ENCODE results near the gene PRDM12. TPM values are rescaled to one million over a fixed set of nuclear protein-coding genes. Genes with fewer than 3 reads are reported as not detected.

Gene PRDM12
- total RNA-seq, 1 experiment from 2014 or later: 0.30 TPM

DNA sequence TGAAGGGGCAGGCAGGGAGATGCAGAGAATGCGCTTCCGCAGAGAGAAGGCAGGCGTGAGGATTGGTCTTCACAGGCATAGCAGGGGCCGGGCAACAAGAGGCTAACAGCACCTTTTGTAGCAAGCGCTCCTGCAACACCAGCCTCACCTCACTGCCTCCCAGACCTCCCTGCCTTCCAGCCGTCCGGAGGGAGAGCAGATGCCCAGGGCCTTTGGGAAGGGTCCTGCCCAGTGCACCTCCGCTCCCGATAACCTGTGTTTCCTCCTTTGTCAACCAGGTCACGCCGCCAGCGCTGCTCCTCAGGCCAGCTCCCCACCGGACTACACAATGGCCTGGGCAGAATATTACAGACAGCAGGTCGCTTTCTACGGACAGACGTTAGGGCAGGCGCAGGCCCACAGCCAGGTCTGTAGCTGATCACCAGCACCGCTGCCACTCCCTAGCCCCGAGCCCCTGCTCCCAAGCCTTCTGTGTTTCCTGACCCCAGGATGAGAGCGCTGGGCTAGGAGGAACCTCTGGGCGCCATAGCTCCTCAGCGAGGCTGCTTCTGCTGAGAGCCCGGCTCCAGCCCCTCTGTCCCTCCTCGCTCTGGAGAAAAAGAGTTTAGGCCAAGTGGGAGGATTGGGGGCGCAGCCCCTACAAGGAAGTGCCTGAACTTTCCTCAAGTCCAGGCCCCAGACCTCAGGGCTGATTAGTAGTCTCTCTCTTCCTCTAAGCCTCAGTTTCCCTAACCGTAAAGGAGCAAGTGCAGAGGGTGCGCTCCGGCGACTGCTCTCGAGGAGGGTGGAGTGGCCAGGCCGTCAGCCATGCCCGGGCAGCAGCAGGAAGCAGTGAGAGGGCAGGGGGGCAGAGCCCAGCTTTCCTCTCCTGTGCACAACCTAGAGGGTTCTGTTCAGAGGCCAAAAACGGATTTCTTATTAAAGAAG, 28.4 kb upstream of the PRDM12 start:
- DNase-seq (ENCODE audit: extremely low read depth, low read depth): no peak

- no peak for DNase-seq (ENCODE audit: extremely low read depth, low read depth)
Measured at GRCh38 chr9:130636648-130637020, 27.8 kb upstream of the PRDM12 start.

DNA sequence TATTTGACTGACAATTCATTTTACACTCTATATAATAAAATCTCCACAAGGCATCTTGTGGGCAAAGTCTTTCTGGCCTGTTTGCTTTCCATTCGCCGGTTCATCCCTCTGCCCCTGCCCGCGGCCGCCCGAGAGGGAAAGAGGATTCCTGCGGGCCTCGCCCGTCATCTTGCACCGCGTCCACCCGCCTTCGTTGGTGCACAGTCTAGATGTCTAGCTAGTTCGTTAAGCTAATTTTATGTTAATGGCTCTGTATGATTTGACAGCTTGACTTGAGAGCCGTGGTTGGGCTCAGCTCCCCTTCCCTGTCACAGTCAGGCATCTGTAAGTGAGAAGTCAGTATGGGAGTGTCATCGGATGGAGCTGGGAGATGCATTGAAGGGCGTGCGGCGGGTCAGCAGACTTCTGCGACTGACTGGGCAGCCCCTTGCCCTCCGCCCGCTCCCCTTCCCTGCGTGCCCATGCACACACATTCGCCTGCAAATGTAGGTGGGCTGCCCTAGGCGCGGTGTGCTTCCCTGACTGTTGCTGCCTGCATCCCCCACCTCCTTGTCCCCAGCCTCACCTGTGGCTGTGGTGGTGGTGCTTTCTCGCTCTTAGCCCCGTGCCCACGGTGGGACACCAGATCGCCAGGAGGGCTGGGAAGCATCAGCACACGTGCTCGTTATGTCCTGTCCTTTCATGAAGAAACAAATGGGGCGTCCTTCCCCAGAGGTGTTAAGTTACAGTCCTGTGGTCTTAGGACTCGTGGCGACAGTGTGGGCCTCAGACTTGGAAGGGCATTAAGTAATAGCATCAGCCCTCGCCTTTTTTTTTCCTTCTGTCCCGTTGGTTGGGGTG, 25.9 kb upstream of the PRDM12 start:
- no peak for DNase-seq (ENCODE audit: extremely low read depth, low read depth)

DNA sequence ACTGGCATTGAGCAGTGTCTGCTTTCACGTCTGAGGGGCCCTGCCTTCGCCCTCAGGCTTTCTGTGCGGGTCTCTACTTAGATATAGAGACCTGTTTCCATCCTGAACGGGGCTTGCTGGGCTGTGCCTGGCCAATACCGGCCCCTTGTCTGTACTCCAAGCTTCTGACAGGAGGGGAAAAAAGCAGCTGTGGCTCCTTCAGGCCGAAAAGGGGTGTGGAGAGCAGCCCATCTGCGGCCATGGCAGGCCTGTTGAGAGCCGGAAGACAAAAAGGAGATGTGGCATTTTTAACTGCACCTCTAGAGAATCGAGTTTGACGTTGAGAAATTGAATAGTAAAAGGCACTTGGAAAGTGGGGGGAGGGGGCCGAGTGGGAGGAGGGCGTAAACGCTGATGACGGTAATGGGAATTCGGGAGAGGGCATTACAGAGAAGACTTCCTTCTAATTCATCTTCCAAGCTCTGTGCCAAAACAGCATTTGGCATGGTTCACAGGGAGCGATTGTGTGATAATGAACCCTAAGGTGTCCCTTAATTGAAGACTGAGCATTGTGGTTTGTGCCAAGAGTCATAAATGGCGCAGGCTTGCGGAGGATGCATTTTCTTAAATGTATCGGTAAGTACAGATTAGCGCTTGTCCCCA, 25.1 kb upstream of the PRDM12 start:
- DNase-seq (ENCODE audit: extremely low read depth, low read depth): no peak

GRCh38 chr9:130639866-130640555, 24.4 kb upstream of the PRDM12 start:
- DNase-seq (ENCODE audit: extremely low read depth, low read depth): no peak

- no peak for DNase-seq (ENCODE audit: extremely low read depth, low read depth)
Measured at GRCh38 chr9:130640681-130641080, 23.7 kb upstream of the PRDM12 start.

- no peak for DNase-seq (ENCODE audit: extremely low read depth, low read depth)
Measured at GRCh38 chr9:130642926-130643325, 21.5 kb upstream of the PRDM12 start.

GRCh38 chr9:130651221-130651620, 13.2 kb upstream of the PRDM12 start:
- no peak for DNase-seq (ENCODE audit: extremely low read depth, low read depth)

- DNase-seq (ENCODE audit: extremely low read depth, low read depth): no peak
Measured at GRCh38 chr9:130651752-130652151, 12.6 kb upstream of the PRDM12 start.

- no peak for DNase-seq (ENCODE audit: extremely low read depth, low read depth)
Measured at GRCh38 chr9:130654879-130655278, 9.5 kb upstream of the PRDM12 start.

DNA sequence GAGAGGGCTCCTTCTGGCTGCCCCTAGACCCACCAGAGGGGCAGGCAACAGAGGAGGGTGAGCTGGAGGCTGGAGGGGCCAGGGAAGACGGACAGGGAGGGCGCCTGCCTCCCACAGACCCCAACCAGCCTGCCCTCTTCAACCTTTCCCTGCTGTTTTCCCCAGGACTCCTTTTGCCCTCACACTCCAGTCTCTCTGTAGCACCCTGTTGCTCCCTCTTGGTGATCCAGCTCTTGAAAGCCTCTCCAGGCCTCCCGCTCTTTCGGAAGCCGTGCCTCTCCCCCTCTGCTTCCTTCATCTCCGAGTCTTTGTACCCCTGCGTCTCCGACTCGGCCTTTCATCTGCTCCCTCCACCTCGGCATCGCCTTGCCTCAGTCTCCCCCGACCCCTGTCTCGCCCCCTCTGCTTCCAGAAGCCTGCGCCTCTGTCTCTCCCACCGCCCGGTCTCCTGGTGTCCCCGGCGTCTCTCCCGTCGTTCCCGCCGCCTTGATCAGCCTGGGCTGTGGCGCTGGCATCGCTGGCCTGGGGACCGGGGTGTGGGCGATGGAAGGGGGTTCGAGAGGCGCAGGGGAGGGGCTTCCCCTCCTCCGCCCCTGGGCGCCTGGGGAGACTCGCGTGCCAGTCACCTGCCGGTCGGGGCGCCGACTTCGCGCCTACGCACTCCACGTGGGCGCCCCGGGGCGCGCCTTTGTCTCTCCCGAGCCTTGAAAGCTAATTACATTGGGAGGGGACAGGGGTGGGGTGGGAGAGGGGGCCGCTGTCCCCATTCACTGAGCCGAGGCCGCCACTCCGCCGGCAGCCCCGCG, 5.3 kb upstream of the PRDM12 start:
- DNase-seq (ENCODE audit: extremely low read depth, low read depth): no peak

GRCh38 chr9:130659699-130660248, 4.6 kb upstream of the PRDM12 start:
- no peak for DNase-seq (ENCODE audit: extremely low read depth, low read depth)

- no peak for DNase-seq (ENCODE audit: extremely low read depth, low read depth)
Measured at GRCh38 chr9:130660326-130660682, 4.1 kb upstream of the PRDM12 start.

DNA sequence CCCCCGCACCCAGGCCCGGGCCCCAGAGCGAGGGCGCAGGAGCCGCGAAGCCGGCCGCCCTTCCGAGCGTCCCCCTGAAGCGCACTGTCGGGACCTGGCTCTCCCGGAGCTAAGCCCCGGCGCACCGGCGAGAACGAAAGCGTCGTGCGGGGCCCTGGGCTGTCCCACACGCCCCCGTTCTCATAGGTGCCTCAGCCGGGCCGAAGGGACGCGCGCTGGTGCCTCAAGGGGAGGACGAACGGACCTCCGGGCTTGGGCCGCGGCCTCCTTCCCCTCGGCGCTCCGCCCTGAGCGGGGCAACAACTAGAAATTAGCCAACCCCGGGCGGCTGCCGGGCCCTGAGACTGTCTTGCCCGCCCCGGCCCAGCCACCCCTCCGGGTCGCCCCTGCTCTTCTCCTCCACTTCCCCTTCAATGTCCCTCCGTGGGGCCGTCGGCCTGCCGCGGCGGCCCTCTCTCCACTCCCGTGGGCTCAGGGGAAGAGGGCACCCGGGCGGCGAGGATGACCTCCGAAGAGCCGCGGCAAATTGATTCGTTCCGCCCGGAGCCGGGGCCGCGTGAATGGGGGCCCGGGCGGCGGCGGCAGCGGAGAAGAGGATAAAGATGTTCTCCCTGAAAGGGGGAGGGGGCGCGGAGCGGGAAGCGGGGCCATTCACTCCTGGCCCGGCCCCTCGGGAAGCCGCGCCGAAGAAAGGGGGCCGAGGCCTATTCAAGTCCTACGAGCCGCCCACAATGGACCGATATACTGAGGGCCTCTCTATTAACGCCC, 3.5 kb upstream of the PRDM12 start:
- DNase-seq (ENCODE audit: extremely low read depth, low read depth): no peak

GRCh38 chr9:130661451-130662098, 2.8 kb upstream of the PRDM12 start:
- DNase-seq (ENCODE audit: extremely low read depth, low read depth): no peak

DNA sequence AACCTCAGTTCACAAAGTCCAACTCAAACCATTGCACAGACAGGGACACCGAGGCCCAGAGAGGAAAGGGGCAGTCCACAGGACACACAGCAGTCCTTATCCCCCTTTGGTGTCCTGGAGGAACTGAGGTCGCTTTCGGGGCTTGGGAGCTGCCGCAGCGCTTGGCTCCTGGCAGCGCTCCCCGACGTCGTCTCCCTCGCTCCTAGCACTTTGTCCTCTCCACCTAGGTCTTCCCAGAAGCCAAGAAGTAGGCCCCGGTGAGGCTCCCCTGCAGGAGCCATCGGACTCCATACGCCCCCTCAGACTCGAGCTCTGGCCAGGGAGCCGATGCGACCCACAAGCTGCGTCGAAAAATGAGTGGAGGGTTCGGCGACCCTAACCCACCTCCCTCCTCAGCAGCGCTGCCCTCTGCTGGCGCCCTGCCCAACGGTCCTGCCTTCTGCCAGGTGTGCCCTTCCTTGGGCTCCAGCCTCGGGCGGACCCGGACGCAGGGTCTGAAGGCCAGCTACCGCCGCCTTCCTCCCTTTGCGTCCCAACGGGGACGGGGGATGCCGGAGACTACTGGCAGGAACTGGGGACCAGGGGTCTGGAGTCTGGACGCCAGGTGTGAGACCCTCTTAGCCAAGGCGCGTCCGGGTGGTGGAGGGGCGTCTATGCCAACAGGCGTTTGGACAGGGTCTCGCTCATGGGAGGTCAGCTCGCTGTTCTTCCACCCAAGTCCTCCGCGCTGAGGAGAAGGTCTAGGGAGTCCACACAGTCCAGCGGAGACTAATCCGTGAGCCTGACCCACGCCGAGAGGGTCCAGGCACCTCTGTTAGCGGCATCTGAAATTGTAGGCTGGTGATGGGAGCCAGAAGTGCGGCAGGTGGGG, 2.1 kb upstream of the PRDM12 start:
- DNase-seq (ENCODE audit: extremely low read depth, low read depth): no peak

GRCh38 chr9:130662970-130663257, 1.5 kb upstream of the PRDM12 start:
- DNase-seq (ENCODE audit: extremely low read depth, low read depth): no peak

Data from NCI-H460 (cell line).